GM19193 (cell line): Measurements from ENCODE around the gene CDCA8.

Experiments
- POLR2A ChIP-seq: IDR thresholded peaks from 4 replicates; pipeline ENCODE4 v1.6.1; 2011; ENCODE audit not compliant: insufficient read depth, insufficient read length; ENCODE audit errors: extremely low read depth

The CDCA8 gene

GRCh38 chr1:37722181-37723071 lies 30.1 kb downstream of the CDCA8 start:
- no peak for TF ChIP-seq POLR2A

GRCh38 chr1:37723072-37723389 lies 30.7 kb downstream of the CDCA8 start:
- no peak for TF ChIP-seq POLR2A

DNA sequence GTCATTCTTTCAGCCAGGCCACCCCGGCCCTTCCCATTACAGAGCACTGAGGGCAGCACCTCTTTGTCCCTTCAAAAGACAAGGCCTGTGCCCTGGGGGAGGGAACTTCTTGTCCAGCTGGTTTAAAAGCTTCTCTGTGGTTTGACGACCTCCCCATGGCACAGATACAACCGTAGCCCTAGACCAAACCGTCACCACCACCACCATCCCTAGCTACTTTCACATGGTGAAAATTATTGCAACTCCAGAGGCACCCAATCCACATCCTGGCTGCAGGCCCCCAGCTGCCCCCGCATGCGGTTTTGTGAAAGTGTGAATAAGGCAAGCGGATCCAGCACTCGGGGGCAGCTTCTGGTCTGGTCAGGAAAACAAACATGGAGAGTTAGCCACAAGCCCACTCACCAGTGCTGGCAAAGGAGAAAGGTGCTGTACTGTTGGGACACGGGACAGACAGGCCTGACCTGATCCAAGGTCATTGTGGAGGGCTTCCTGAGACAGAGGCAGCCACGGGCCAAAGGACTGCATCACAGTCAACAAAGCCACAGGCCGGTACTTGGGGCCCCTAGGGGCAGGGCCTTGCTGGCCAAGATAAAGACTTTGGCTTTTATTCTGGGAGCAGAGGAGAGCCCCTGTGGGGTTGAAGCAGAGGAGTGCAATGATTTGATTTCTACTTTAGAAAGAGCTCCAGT lies 31.2 kb downstream of the CDCA8 start:
- TF ChIP-seq POLR2A = no peak

- TF ChIP-seq POLR2A = no peak
Measured at GRCh38 chr1:37724575-37724974, 32.3 kb downstream of the CDCA8 start.

GRCh38 chr1:37725851-37726613 lies 33.7 kb downstream of the CDCA8 start:
- no peak for TF ChIP-seq POLR2A

DNA sequence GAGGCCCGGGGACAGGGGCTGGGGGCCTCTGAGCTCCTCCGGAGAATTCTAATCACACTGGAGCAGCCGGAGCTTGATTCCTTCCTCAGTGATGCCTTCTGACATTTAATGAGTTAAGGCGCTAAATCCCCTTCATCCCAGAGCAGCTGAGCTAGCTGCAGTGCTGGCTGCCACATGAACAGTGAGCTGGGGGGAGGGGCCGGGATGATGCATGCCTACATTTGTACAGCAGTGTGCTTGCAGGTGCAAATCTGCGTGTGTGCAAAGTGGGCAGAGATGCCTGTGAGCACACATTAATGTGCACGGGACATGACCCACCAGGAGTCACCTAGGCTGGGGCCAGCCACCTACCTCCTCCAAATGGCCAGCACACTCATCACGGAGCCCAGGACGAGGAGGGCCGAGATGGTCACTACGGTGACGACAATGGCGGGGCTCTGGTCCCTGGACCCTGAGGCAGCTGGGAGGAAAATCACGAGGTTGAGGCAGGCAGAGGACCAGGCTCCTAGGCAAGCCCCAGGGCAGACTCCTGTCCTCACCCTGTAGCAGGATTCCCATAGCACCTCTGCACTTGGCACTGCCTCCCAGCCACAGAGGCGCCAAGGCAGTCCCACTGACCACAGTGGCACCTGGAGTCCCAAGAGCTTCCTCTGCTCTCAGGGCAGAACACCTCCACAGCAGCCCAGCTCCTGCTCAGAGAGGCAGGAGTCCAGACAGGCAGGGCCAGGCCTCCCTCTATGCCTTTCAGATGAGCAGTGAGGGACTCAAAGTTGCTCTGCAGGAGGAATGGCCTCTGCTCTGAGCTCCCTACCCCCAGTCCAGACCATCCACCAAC lies 34.7 kb downstream of the CDCA8 start:
- no peak for TF ChIP-seq POLR2A

DNA sequence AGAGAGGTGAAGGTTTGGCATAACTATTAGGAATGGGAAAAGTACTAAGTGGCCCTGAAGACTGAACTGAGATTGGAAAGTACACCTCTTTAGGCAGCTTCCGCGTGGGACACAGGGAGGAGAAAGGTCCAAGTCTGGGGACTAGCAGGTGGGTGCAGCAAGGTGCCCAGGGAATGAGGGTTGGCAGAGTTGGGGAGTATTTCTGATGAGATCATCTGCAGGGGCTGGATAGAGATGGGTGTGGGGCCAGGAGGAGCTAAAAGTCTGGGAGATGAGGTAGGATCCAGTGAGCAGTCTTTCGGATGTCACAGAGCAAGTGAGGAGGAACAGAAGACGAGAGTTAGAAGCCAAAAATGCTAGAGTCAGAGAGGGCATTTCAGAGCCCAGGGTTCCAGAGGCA lies 36.1 kb downstream of the CDCA8 start:
- no peak for TF ChIP-seq POLR2A

- TF ChIP-seq POLR2A = no peak
Measured at GRCh38 chr1:37730376-37730775, 38.1 kb downstream of the CDCA8 start.

GRCh38 chr1:37731312-37732019 lies 39.1 kb downstream of the CDCA8 start:
- no peak for TF ChIP-seq POLR2A

DNA sequence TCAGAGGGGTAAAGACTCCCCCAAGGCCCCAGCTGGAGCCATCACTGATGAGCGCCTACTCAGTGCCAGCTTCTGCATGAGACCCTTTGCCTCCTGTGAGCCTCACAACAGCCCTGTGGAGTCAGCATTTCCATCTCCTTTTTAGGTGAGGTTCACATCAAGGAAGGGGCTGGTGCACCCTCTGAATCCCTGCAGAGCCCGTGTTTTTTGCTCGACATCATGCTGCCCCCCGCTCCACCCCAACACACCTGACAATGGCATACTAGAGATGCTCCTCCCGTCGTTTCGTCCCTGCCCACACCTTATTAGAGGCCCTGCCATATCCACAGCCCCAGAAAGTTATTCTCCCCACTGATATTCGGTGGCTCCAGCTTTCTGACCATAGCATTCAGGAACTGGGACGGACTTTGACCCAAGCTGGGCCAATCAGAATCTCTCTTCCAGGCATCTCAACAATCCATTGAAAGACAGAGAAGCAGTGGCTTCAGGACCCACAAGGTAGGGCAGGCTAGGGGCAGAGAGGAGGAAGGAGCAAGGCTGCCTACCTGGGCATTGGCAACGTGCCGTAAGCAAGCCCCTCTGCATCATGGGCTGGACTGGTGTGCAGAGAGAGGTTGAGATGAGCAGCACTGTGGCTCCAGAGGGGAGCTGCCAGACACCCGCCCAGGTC lies 39.9 kb downstream of the CDCA8 start:
- no peak for TF ChIP-seq POLR2A

DNA sequence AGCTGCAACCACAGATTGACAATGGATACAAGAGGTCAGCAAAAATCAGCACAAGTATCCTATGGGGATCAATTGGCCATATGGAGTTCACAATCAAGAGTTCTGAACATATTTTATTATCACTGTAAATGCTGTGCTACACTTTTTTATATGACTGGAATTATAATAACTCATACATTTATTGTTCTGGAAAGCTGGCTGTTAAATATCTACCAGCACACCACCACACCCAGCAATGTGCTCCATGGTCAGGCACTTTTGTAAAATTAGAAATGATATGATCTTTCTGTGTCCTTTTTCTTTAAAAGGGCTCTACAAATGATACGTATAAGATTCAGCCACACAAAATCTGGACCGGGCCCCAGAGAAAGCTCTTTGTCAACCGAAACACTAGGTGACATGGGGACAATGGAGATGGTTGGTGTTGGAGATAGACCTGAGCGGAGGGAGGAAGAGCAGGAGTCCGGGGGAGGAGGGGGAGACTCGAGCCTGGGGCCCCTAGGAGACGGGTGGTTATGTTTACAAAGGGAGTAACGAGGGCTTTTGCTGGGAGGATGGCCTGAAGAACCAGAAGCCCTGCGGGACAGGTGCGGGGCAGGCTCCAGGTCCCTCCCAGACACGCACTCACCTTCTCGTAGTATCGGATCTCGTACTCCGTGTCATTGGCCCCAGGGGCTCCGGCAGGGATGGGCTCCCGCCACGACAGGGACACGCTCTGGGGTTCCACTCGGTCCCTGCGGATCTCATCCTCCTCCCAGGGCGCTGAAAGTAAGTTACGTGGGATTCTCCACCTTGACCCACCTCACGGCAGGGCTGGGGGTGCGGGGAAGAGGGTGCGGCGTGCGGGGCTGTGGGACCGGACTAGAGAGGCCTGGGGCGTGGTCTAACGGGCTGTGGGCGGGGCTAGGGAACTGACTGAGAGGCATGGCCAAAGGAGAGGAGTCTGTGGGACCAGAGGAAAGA lies 42.6 kb downstream of the CDCA8 start:
- no peak for TF ChIP-seq POLR2A

GRCh38 chr1:37739222-37739621 lies 46.9 kb downstream of the CDCA8 start:
- no peak for TF ChIP-seq POLR2A
